Measurements from ENCODE around the gene HECTD2. TPM values are rescaled to one million over a fixed set of nuclear protein-coding genes. Genes with fewer than 3 reads are reported as not detected.
"Not testable (repeated sequence)": the region's sequence is repeated elsewhere in the genome, so short reads cannot be mapped to it uniquely, and the experiment has no call there.

Gene HECTD2
- total RNA-seq, 6 donors from 2014 or later = 5.0 to 14.5 (median 9.2) TPM

- Histone ChIP-seq H3K4me3 (no peak overlapping the region), H3K36me3 (no peaks in the 10 kb centered on the region), H3K27ac (no peak overlapping the region), H3K4me1 (no peaks in the 10 kb centered on the region), H3K9me3 (no peaks in the 10 kb centered on the region), H3K27me3 (no peaks in the 10 kb centered on the region)
- TF ChIP-seq EP300 (IDR thresholded peaks at IDR 0.05) (no peak), POLR2AphosphoS5 (IDR thresholded peaks at IDR 0.05) (no peak), POLR2A (IDR thresholded peaks at IDR 0.05) (no peak)
- TF ChIP-seq, protein P1, sequence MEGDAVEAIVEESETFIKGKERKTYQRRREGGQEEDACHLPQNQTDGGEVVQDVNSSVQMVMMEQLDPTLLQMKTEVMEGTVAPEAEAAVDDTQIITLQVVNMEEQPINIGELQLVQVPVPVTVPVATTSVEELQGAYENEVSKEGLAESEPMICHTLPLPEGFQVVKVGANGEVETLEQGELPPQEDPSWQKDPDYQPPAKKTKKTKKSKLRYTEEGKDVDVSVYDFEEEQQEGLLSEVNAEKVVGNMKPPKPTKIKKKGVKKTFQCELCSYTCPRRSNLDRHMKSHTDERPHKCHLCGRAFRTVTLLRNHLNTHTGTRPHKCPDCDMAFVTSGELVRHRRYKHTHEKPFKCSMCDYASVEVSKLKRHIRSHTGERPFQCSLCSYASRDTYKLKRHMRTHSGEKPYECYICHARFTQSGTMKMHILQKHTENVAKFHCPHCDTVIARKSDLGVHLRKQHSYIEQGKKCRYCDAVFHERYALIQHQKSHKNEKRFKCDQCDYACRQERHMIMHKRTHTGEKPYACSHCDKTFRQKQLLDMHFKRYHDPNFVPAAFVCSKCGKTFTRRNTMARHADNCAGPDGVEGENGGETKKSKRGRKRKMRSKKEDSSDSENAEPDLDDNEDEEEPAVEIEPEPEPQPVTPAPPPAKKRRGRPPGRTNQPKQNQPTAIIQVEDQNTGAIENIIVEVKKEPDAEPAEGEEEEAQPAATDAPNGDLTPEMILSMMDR (IDR thresholded peaks at IDR 0.05) = no peak
- DNase-seq = no peak
- 88 to 93% methylated on average over 2 of the region's 2 CpGs for WGBS, 2 donors
- no peak for ATAC-seq (ENCODE audit: low FRiP score in 2 of 2)
Observed at GRCh38 chr10:91559750-91560149, 149.6 kb downstream of the HECTD2 start.

DNA sequence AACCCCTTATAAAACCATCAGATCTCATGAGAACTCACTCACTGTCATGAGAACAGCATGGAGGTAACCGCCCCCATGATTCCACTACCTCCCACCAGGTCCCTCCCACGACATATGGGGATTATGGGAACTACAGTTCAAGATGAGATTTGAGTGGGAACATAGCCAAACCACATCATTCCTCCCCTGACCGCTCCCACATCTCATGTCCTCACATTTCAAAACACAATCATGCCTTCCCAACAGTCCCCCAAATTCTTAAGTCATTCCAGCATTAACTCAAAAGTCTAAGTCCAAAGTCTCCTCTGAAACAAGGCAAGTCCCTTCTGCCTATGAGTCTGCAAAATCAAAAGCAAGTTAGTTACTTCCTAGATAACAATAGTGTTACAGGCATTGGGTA lies 150.7 kb downstream of the HECTD2 start:
- not testable (repeated sequence) for H3K27me3 ChIP-seq; ATAC-seq (ENCODE audit: low FRiP score in 2 of 2); DNase-seq; H3K9me3 ChIP-seq; H3K36me3 ChIP-seq; H3K27ac ChIP-seq; H3K4me3 ChIP-seq; H3K4me1 ChIP-seq
- WGBS, 2 donors = 70 to 74% methylated on average over 3 of the region's 3 CpGs

- 77 to 88% methylated on average over 2 of the region's 2 CpGs for WGBS, 2 donors
- no peak for TF ChIP-seq POLR2A (IDR thresholded peaks at IDR 0.05)
- TF ChIP-seq, protein P1 (IDR thresholded peaks at IDR 0.05) = no peak
- no peak for TF ChIP-seq POLR2AphosphoS5 (IDR thresholded peaks at IDR 0.05)
- TF ChIP-seq EP300 (IDR thresholded peaks at IDR 0.05) = no peak
- H3K4me3 ChIP-seq = no peak overlapping the region
- DNase-seq (no peak), ATAC-seq (ENCODE audit: low FRiP score in 2 of 2) (no peak)
- no peaks in the 10 kb centered on the region for H3K9me3 ChIP-seq
- H3K27me3 ChIP-seq = no peaks in the 10 kb centered on the region
- H3K4me1 ChIP-seq = no peaks in the 10 kb centered on the region
- no peaks in the 10 kb centered on the region for H3K36me3 ChIP-seq
- no peak overlapping the region for H3K27ac ChIP-seq
Observed at GRCh38 chr10:91562839-91563581, 152.9 kb downstream of the HECTD2 start.

DNA sequence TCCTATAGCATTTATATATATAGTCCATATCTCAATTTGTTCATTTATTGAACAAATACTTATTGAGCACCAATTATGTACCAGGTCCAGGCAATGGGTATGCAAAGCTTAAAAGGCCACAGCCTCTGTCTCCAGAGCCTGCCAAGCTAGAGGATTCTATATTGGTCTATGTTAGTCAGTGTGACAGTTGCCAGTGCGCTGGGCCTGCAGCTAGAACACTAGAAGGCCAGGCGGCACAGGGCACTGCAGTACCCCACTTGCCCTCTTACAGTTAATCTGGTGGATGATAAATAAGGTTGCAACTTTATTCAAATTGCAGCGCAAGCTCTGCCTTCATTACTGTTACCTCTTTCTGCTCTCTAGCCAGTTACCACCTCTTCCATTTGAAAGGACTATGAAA lies 153.9 kb downstream of the HECTD2 start:
- DNase-seq (no peak), ATAC-seq (ENCODE audit: low FRiP score in 2 of 2) (no peak)
- Histone ChIP-seq H3K27me3 (no peaks in the 10 kb centered on the region), H3K4me1 (no peaks in the 10 kb centered on the region), H3K36me3 (no peaks in the 10 kb centered on the region), H3K9me3 (no peaks in the 10 kb centered on the region), H3K27ac (no peak overlapping the region), H3K4me3 (no peak overlapping the region)
- TF ChIP-seq, protein P1 (IDR thresholded peaks at IDR 0.05) = no peak
- TF ChIP-seq EP300 (IDR thresholded peaks at IDR 0.05) (no peak), POLR2AphosphoS5 (IDR thresholded peaks at IDR 0.05) (no peak), POLR2A (IDR thresholded peaks at IDR 0.05) (no peak)
- WGBS, 2 donors = 100% methylated on average over 2 to 3 of the region's 3 CpGs

Small RNAs within 50 kb of the gene (small RNA-seq; reads per million reads assigned to genes)
- 0 reads per million in 4 donors for gene AL161798.1
- 0 reads per million in 4 donors for gene RPS27P1

Other genes with a start within 250 kb of the HECTD2 start
- 10 to 100 TPM; 20.9 to 66.6 (median 37.4) TPM for gene PCGF5, start 189.7 kb upstream of the HECTD2 start, total RNA-seq
- 10 to 100 TPM in 4 of 6 donors, 1 to 10 TPM in 2; 1.8 to 13.3 (median 10.2) TPM for gene PPP1R3C, start 222.7 kb downstream of the HECTD2 start, total RNA-seq